GM08714 (cell line): ENCODE results near the gene CARD11.
"Not testable (repeated sequence)": the region's sequence is repeated elsewhere in the genome, so short reads cannot be mapped to it uniquely, and the experiment has no call there.

Source experiments
- H3K4me3 ChIP-seq: fragments of 200-500 bp; sonication (Bioruptor generic); 2 replicates; pipeline ENCODE4 v1.5.1; 2014; ENCODE audit warnings: mild to moderate bottlenecking, low read length, inconsistent platforms
- ZNF274 ChIP-seq: IDR thresholded peaks from 2 replicates; pipeline ENCODE4 v1.6.1; 2012; ENCODE audit warnings: mild to moderate bottlenecking, low read depth, low read length

Gene CARD11

GRCh38 chr7:3039787-3040186, 3.9 kb downstream of the CARD11 start:
- H3K4me3 ChIP-seq: no peak overlapping the region
- no peak for TF ChIP-seq ZNF274

- not testable (repeated sequence) for H3K4me3 ChIP-seq
Observed at GRCh38 chr7:3038011-3038410, 5.7 kb downstream of the CARD11 start.

- no peak overlapping the region for H3K4me3 ChIP-seq
- no peak for TF ChIP-seq ZNF274
Observed at GRCh38 chr7:3037259-3037658, 6.4 kb downstream of the CARD11 start.

DNA sequence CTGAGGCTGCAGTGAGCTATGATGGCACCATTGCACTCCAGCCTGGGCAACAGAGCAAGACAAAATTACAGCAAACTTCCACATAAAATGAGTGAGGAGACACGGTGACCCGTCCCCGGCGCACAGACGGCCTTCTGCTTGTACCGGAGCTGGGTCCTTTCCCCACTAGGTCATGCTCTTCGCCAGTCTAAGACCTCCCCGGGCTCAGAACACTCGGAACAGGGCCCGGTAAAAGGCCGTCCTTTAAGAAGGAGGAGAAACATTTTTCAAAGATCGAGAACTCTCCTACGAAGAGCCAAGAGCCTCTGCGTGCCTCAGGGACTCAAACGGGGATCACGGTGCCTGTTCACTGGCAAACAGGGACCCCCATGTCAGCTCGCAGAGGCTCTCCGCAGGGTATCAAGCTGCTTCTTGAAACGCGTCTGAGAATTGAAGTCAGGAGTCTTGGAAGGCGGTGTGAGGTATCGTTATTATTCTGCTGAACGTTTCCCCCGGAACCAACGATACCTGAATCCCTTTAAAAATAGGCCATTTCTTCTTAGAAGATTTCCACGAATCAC, 9.0 kb downstream of the CARD11 start:
- no peak overlapping the region for H3K4me3 ChIP-seq
- TF ChIP-seq ZNF274: no peak

GRCh38 chr7:3033581-3033980, 10.1 kb downstream of the CARD11 start:
- TF ChIP-seq ZNF274: no peak
- no peak overlapping the region for H3K4me3 ChIP-seq

DNA sequence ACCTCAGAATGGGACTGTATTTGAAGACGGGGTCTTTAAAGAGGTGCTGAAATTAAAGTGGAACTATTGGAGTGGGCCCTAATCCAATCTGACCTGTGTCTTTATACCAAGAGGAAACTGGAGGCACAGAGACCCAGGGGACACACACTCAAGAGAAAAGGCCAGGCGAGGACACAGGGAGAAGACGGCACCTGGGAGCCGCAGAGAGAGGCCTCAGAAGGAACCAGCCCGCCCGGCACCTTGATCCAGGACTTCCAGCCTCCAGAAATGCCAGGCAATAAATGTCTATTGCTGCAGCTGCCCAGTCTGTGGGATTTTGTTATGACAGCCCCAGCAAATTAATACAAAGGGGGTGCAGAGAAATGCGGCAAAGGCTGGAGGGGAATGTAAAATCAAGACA, 10.5 kb downstream of the CARD11 start:
- no peak for TF ChIP-seq ZNF274

DNA sequence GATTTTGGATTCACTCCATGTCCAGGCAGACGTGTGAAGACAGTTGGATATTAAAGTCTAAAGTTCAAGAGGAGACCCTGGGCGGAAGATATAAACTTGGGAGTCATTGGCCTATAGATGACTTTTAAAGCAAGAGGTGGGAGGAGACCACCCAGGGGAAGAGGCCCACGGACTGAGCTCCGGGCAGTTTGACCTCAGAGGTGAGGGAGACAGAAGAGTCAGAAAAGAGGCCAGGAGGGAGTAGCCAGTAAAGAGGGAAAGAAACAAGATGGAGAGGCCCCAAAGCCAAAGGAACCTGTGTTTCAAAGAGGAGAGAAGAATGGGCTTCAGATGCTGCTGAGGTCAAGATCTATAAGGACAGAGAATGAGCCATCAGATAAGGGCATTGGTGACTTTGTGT, 11.4 kb downstream of the CARD11 start:
- TF ChIP-seq ZNF274: no peak
- no peak overlapping the region for H3K4me3 ChIP-seq

More for the DNA sequence above, 10.5 kb downstream of the CARD11 start:
- H3K4me3 ChIP-seq: no peak overlapping the region

DNA sequence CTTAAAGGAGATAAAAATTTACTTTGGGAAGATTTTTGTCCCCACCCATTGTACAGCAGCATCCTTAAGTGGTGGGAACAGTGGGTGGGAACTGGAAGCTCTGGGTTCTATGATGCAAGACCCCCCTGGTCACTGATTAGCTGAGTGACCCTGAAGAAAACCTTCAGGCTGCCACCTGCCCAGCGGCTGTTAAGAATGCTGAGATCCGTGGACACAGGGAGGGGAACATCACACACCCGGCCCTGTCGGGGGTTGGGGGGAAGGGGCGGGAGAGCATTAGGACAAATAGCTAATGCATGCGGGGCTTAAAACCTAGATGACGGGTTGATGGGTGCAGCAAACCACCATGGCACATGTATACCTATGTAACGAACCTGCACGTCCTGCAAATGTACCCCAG, 14.5 kb downstream of the CARD11 start:
- TF ChIP-seq ZNF274: no peak
- no peak overlapping the region for H3K4me3 ChIP-seq

- TF ChIP-seq ZNF274: no peak
- H3K4me3 ChIP-seq: no peak overlapping the region
Observed at GRCh38 chr7:3028758-3029093, 14.9 kb downstream of the CARD11 start.

DNA sequence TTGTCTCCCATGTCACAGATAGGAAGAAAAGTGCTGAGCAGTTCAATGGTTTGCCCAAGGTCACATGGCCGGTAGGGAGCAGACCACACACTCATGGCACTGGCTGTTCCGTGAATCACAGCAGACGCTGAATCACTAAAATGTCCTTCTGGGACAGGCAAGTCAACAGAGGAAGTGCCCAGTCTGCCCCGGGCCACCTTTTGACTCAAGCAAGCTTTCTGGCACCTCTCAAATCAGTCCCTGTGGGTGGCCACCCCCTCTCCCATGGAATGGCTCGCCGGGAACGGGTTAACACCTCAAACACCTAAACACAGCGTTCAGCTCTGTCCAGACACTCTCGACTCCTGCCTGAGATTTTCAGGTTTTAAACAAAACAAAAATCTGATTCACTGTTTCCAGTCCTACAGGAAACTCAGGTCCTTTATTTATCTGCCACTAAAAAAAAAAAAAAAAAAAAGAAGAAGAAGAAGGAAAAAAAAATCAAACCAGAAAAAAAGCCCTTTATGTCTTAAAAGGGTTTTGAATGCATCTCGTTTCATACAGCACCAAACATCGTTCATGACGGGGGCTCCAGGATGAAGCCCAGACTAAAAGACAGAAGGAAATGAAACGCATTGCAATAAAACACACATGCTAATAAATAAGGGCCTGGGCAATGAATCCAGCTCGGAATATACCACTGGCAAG, 15.5 kb downstream of the CARD11 start:
- no peak overlapping the region for H3K4me3 ChIP-seq
- TF ChIP-seq ZNF274: no peak

DNA sequence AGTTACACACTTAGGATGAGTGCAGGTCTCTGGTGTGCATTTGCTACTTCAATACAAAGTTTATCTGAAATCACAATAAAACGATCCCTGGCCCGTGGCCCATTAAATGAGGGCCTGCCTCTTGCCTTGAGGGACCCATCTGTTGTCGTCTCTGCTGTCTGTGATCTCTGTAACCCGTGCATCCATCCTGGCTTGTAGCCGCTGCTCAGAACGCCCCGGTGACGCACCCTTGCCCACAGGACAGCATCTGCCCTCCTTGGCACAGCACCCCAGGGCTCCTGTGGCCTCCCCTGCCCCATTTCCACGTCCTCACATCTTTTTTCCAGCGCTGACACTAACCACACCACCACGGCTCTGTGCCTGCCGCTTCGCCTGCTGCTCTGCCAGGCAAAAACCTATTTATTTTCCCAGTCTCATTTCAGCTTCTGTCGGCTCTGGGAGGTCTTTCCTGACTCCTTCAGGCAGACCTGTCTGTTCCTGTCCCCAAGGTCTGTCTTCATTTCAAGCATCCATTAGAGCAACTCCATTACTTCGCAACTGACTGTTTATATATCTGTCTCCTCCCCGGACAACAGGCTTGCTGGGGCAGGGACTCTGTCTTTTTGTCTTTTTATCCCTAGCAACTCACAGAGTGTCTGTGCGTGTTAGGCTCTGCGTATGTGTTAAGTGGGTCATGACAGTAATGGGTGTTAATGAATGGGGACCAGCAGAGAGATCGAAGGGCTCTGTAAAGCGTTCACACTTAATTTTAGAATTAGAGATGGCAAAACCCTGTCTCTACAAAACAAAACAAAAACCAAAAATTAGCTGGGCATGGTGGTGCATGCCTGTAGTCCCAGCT, 16.4 kb downstream of the CARD11 start:
- no peak overlapping the region for H3K4me3 ChIP-seq
- TF ChIP-seq ZNF274: no peak

GRCh38 chr7:3025616-3026015, 18.1 kb downstream of the CARD11 start:
- H3K4me3 ChIP-seq: no peak overlapping the region
- TF ChIP-seq ZNF274: no peak

GRCh38 chr7:3021825-3022224, 21.8 kb downstream of the CARD11 start:
- no peak for TF ChIP-seq ZNF274
- no peak overlapping the region for H3K4me3 ChIP-seq

DNA sequence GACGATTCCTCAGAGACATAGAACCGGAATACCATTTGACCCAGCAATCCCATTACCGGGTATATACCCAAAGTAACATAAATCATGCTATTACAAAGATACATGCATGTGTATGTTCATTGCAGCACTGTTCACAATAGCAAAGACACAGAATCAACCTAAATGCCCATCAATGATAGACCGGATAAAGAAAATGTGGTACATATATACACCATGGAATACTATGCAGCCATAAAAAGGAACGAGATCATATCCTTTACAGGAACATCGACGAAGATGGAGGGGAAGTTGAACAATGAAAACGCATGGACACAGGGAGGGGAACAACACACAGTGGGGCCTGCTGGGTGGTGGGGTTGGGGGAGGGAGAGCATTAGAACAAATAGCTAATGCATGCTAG, 22.4 kb downstream of the CARD11 start:
- not testable (repeated sequence) for H3K4me3 ChIP-seq

- H3K4me3 ChIP-seq: no peak overlapping the region
- no peak for TF ChIP-seq ZNF274
Observed at GRCh38 chr7:3020416-3020815, 23.3 kb downstream of the CARD11 start.
